Activated naive CD4-positive, alpha-beta T cell treated with anti-CD3 and anti-CD28 coated beads for 36 hours (primary cell): ENCODE measurements around the gene ISL1. TPM values are rescaled to one million over a fixed set of nuclear protein-coding genes. Genes with fewer than 3 reads are reported as not detected.

Experiments used
- CTCF ChIA-PET: fragments of 350-600 bp; sonication (Branson Sonifier 250); formaldehyde crosslinking; loops from one replicate; lab custom pipeline; 2021; ENCODE audit warnings: antibody characterized with exemption; lab: Charles Lee
- DNase-seq: peaks from one replicate; pipeline ENCODE4 v3.0.0-alpha.2; 2020
- H3K27ac Mint-ChIP-seq: one replicate; pipeline ENCODE4 v1.8.0; 2021; ENCODE audit warnings: mild to moderate bottlenecking, mixed read lengths
- H3K27me3 Mint-ChIP-seq: one replicate; pipeline ENCODE4 v1.8.0; 2021; ENCODE audit warnings: low read depth, mixed read lengths
- H3K36me3 Mint-ChIP-seq: one replicate; pipeline ENCODE4 v1.8.0; 2021; ENCODE audit warnings: low read depth, mixed read lengths
- H3K4me1 Mint-ChIP-seq: one replicate; pipeline ENCODE4 v1.8.0; 2021; ENCODE audit warnings: low read depth, mixed read lengths
- H3K4me3 Mint-ChIP-seq: one replicate; pipeline ENCODE4 v1.8.0; 2021; ENCODE audit warnings: mild to moderate bottlenecking, moderate library complexity, mixed read lengths
- H3K9me3 Mint-ChIP-seq: one replicate; pipeline ENCODE4 v1.8.0; 2021; ENCODE audit warnings: mixed read lengths
- intact Hi-C: fragments of 100-400 bp; cut with micrococcal nuclease; formaldehyde crosslinking; loops from one replicate; pipeline ENCODE4 v1.15.1; 2023
- total RNA-seq, 2 experiments: library from RNA; stranded (reverse); gene quantifications; one replicate each; pipeline ENCODE4 v1.2.3, GENCODE V29; 2021

ISL1 gene
- total RNA-seq, 2 experiments from 2014 or later: not detected

DNA sequence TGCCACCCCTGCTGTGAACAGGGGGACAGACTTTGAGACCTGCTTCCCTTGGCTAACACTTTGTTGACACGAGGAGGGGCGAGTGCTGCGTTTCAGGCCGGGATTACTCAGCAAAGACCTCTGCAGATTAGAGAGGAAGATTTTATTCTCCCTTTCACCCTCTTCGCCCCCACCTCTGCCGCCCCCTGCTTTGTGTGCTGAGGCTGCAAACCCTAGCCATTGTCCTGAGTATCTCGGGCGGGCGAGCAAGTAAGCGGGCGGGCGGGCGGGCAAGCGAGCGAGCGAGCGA lies 6.0 kb downstream of the ISL1 start:
- peaks cover 73% of the 10 kb centered on the region for H3K27me3 Mint-ChIP-seq
- H3K4me3 Mint-ChIP-seq: no peak overlapping the region
- H3K9me3 Mint-ChIP-seq: peaks cover 4% of the 10 kb centered on the region
- CTCF ChIA-PET: no interaction called here
- no peak for DNase-seq
- intact Hi-C loops: no loop called here
- no peaks in the 10 kb centered on the region for H3K4me1 Mint-ChIP-seq
- H3K36me3 Mint-ChIP-seq: no peaks in the 10 kb centered on the region
- H3K27ac Mint-ChIP-seq: no peak overlapping the region

DNA sequence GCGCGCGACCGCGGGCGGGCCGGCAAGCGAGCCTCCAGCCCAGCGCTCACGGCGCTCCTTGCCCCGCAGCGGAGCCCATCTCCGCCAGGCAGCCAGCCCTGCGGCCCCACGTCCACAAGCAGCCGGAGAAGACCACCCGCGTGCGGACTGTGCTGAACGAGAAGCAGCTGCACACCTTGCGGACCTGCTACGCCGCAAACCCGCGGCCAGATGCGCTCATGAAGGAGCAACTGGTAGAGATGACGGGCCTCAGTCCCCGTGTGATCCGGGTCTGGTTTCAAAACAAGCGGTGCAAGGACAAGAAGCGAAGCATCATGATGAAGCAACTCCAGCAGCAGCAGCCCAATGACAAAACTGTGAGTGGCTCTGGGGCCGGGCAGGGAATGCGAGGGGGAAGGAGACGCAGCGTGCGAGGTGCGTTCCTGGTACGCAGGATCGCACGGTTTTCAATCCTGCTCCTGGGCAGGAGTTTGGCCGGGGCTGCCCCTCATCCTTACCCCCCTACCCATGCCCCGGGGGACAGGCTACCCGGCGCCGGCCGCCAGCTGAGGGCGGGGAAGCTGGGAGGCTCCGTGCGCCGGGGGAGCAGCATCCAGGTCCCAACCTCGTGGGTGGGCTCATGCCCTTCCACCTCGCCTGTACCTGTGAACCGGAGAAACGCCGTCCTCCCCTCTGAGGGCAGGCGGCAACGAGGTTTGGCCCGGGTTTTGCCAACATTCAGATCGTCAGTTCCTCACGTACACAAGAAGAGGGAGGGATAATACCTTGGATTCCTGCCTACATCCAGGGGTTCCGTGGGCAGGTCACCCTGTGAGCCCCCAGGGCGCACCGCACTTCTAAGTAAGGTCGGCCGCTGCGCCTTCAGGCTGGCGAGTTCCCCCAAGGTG lies 6.6 kb downstream of the ISL1 start:
- no peaks in the 10 kb centered on the region for H3K4me1 Mint-ChIP-seq
- H3K27ac Mint-ChIP-seq: no peak overlapping the region

GRCh38 chr5:51391175-51391574 lies 7.9 kb downstream of the ISL1 start:
- Mint-ChIP-seq H3K27me3 (peaks cover 67% of the 10 kb centered on the region), H3K27ac (no peak overlapping the region), H3K4me3 (no peak overlapping the region), H3K36me3 (no peaks in the 10 kb centered on the region), H3K9me3 (peaks cover 4% of the 10 kb centered on the region), H3K4me1 (no peaks in the 10 kb centered on the region)
- intact Hi-C loops: no loop called here
- DNase-seq: no peak
- CTCF ChIA-PET: no interaction called here

More for the DNA sequence above, 6.6 kb downstream of the ISL1 start:
- intact Hi-C loops: no loop called here
- no peak overlapping the region for H3K4me3 Mint-ChIP-seq
- CTCF ChIA-PET: no interaction called here
- no peak for DNase-seq
- H3K9me3 Mint-ChIP-seq: peaks cover 4% of the 10 kb centered on the region
- peaks cover 67% of the 10 kb centered on the region for H3K27me3 Mint-ChIP-seq
- no peaks in the 10 kb centered on the region for H3K36me3 Mint-ChIP-seq

DNA sequence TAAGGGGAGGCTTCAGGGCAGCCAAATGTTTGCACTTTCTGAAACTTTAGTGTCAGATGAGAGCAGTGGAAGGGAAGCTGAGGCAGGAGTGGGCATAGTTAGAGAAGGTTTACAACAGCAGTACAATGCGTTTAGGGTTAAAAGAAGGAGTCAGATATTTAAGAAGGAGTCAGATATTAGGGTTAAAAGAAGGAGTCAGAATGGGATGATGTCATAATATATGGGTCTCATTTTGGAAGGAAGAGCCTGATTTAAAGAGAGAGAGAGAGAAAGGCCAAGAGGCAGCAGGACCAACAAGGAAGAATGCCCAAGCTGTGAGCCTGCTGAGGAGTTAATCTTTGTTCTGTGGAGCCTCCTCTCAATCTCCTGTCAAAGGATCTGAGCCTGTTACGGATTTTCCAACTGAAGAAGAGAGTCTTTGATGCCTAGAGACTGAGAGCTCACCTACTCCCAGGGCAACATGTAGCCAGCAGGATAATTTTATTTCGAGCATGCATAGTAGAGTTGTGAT lies 9.5 kb downstream of the ISL1 start:
- CTCF ChIA-PET: no interaction called here
- intact Hi-C loops: no loop called here
- DNase-seq: no peak
- H3K27me3 Mint-ChIP-seq: peaks cover 64% of the 10 kb centered on the region
- H3K4me1 Mint-ChIP-seq: no peaks in the 10 kb centered on the region
- no peak overlapping the region for H3K27ac Mint-ChIP-seq
- H3K4me3 Mint-ChIP-seq: no peak overlapping the region
- no peaks in the 10 kb centered on the region for H3K36me3 Mint-ChIP-seq
- H3K9me3 Mint-ChIP-seq: peaks cover 4% of the 10 kb centered on the region

- Mint-ChIP-seq H3K4me1 (no peaks in the 10 kb centered on the region), H3K27me3 (peaks cover 67% of the 10 kb centered on the region), H3K9me3 (peaks cover 4% of the 10 kb centered on the region), H3K27ac (no peak overlapping the region), H3K4me3 (no peak overlapping the region), H3K36me3 (no peaks in the 10 kb centered on the region)
- CTCF ChIA-PET: no interaction called here
- no peak for DNase-seq
- intact Hi-C loops: no loop called here
Measured at GRCh38 chr5:51394609-51395008, 11.4 kb downstream of the ISL1 start.

DNA sequence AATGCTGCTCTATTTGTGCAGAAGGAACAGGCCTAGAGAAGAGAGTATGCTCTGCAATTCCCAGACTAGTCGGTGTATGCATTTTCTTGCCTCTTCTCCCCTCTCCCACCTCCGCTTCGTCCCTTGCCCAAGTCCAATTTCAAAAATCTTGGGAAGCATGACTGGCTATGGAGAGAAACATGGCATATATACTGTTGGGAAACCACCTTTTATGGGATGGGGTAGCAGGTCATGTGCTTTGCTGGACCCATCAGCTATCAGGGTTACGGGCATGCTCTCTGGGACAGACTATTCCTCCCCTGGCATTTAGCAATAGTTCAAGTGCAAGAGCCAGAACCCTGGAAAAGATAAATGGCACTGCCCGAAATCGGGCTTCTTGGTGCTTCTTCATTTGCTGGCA lies 12.0 kb downstream of the ISL1 start:
- DNase-seq: no peak
- Mint-ChIP-seq H3K27ac (no peak overlapping the region), H3K4me1 (no peaks in the 10 kb centered on the region), H3K4me3 (no peak overlapping the region), H3K36me3 (no peaks in the 10 kb centered on the region), H3K27me3 (peaks cover 69% of the 10 kb centered on the region), H3K9me3 (peaks cover 4% of the 10 kb centered on the region)
- CTCF ChIA-PET: no interaction called here
- intact Hi-C loops: no loop called here

GRCh38 chr5:51395666-51396356 lies 12.6 kb downstream of the ISL1 start:
- Mint-ChIP-seq H3K9me3 (peaks cover 4% of the 10 kb centered on the region), H3K4me1 (no peaks in the 10 kb centered on the region), H3K27me3 (peaks cover 68% of the 10 kb centered on the region), H3K36me3 (no peaks in the 10 kb centered on the region), H3K27ac (no peak overlapping the region), H3K4me3 (no peak overlapping the region)
- intact Hi-C loops: no loop called here
- CTCF ChIA-PET: no interaction called here
- DNase-seq: no peak

DNA sequence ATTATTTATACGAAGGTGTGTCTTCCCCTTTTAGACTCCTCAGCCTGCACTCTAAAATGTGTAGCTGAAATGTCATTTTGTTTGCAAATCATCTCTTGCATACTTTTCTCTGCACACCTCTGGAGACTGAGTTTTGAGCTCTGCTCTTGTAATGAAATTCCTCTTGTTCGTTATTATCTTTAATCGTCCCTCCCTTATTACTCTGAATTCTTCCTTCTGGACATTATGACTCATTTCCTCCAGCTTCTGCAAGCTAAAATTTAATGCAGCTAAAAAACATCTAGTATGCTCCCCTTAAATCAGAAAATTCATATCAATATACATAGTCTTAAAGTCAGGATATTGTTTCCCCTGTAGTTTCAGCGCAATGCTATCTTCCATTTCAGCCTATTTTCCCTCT lies 13.5 kb downstream of the ISL1 start:
- peaks cover 60% of the 10 kb centered on the region for H3K27me3 Mint-ChIP-seq
- intact Hi-C loops: no loop called here
- no peak overlapping the region for H3K27ac Mint-ChIP-seq
- no peaks in the 10 kb centered on the region for H3K36me3 Mint-ChIP-seq
- peaks cover 4% of the 10 kb centered on the region for H3K9me3 Mint-ChIP-seq
- CTCF ChIA-PET: no interaction called here
- no peak overlapping the region for H3K4me3 Mint-ChIP-seq
- DNase-seq: no peak
- H3K4me1 Mint-ChIP-seq: no peaks in the 10 kb centered on the region

GRCh38 chr5:51397996-51398395 lies 14.7 kb downstream of the ISL1 start:
- H3K4me3 Mint-ChIP-seq: no peak overlapping the region
- H3K27ac Mint-ChIP-seq: no peak overlapping the region
- H3K36me3 Mint-ChIP-seq: no peaks in the 10 kb centered on the region
- CTCF ChIA-PET: no interaction called here
- intact Hi-C loops: no loop called here
- no peaks in the 10 kb centered on the region for H3K4me1 Mint-ChIP-seq
- peaks cover 54% of the 10 kb centered on the region for H3K27me3 Mint-ChIP-seq
- no peak for DNase-seq
- peaks cover under 1% of the 10 kb centered on the region for H3K9me3 Mint-ChIP-seq

DNA sequence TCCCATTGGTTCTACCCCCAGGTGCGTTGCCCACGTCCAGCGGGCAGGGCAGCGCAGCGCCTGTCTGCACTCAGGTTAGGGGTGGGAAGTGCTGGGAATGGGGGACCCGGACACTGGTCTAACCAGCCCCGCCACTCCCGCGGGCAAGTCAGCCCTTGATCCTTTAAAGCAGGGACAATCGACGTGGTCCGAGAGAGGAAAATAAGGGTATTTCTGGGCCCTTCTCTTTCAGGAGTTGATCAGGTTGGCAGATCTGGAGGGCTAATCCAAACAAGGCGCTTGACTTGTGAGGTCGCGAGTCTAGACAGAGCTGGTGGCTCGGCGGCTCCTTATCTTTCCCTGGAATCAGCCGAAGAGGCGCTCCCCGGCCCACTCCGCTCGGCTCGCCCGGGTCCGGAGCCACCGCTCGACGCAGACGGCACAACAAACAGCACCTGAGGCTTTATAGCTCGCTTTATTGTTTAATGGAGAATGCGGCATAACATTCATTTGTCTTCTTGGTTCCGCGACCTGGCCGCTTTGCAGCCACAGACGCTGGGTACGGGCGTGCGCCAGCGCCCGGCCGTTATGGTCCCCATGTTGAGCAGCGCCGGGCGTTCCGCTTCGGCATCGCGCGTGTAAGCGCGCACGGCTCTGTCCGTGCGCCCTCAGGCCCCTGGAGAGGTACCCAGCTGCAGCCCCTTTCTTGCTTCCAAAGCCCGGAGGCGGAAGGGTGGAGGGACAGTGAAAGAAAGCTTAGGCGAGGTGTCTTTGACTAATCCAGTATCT lies 15.8 kb downstream of the ISL1 start:
- Mint-ChIP-seq H3K4me1 (no peaks in the 10 kb centered on the region), H3K4me3 (no peak overlapping the region), H3K36me3 (no peaks in the 10 kb centered on the region), H3K27ac (no peak overlapping the region), H3K9me3 (no peaks in the 10 kb centered on the region), H3K27me3 (peaks cover 49% of the 10 kb centered on the region)
- intact Hi-C loops: no loop called here
- DNase-seq: no peak
- CTCF ChIA-PET: interaction anchor here (1.2 kb wide), 1 partner anchor 18 kb away, joined by 4 read pairs; no protein-coding TSS in a partner anchor

DNA sequence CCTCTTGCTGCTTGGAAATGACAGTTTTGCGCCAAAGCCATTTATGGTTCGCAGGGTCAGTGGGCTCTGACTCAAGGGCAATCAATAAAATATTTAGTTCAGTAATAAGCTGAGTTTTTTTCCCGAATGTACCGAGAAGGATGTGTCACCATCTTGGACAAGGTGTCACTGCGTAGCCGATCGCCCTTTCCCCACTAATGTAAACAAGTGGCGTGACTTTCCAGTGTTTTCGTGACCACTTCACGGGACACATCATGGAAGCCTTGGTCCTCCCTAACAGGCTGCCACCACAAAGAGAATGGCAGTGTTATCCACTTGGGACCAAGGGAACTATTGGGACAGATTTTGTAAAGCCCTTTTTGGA lies 16.4 kb downstream of the ISL1 start:
- CTCF ChIA-PET: interaction anchor here (1.2 kb wide), 1 partner anchor 19 kb away, joined by 4 read pairs; no protein-coding TSS in a partner anchor
- H3K36me3 Mint-ChIP-seq: no peaks in the 10 kb centered on the region
- DNase-seq: no peak
- H3K9me3 Mint-ChIP-seq: no peaks in the 10 kb centered on the region
- H3K4me1 Mint-ChIP-seq: no peaks in the 10 kb centered on the region
- intact Hi-C loops: no loop called here
- H3K4me3 Mint-ChIP-seq: no peak overlapping the region
- H3K27me3 Mint-ChIP-seq: peaks cover 47% of the 10 kb centered on the region
- H3K27ac Mint-ChIP-seq: no peak overlapping the region

DNA sequence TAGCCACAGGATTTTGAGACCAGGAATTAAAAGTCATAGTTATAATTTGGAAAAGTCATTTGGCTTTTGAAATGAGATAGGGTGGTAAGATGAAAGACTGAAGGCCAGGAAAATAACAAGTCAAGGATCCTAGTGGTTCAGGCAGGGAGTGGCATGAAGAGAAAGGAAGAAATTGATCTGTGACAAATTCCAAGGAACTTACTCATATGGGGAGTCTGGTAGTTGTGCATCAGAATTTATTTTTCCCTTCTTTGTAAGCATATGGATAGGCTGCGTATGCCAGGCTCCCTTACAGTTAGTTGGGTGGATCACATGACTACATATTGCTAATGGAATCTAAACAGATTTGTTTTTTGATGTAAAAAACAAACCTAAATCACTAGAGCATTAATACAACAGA lies 21.0 kb downstream of the ISL1 start:
- Mint-ChIP-seq H3K27me3 (peaks cover 12% of the 10 kb centered on the region), H3K4me3 (no peak overlapping the region), H3K4me1 (no peaks in the 10 kb centered on the region), H3K36me3 (no peaks in the 10 kb centered on the region), H3K9me3 (peaks cover 2% of the 10 kb centered on the region), H3K27ac (no peak overlapping the region)
- intact Hi-C loops: no loop called here
- no peak for DNase-seq
- CTCF ChIA-PET: no interaction called here
